ENCODE results near the gene CLCA1.

DNA sequence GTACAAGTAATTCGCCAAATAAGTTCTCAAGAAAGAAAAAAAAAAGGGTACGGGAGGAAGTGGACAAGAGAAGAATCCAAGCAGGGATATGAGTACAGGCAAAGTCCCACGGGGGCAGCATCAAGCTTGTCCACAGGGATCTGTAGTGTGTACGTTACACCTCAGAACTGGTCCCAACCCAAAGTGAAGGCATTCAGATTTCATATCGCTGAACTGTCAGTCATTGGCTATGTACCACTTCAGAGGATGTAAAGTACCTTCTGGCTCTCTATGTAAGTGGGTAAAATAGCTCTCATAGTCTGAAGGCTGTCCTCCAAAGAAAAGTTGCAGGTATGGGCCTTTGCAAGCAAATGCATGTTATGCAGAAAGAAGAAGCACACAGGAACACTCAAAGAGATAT is 70.0 kb downstream of the CLCA1 start:
- TF ChIP-seq, protein P1, sequence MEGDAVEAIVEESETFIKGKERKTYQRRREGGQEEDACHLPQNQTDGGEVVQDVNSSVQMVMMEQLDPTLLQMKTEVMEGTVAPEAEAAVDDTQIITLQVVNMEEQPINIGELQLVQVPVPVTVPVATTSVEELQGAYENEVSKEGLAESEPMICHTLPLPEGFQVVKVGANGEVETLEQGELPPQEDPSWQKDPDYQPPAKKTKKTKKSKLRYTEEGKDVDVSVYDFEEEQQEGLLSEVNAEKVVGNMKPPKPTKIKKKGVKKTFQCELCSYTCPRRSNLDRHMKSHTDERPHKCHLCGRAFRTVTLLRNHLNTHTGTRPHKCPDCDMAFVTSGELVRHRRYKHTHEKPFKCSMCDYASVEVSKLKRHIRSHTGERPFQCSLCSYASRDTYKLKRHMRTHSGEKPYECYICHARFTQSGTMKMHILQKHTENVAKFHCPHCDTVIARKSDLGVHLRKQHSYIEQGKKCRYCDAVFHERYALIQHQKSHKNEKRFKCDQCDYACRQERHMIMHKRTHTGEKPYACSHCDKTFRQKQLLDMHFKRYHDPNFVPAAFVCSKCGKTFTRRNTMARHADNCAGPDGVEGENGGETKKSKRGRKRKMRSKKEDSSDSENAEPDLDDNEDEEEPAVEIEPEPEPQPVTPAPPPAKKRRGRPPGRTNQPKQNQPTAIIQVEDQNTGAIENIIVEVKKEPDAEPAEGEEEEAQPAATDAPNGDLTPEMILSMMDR (IDR thresholded peaks at IDR 0.05) = no peak
- no peak for TF ChIP-seq POLR2A (IDR thresholded peaks at IDR 0.05)

All from lower leg skin (tissue), 3 donors.